AG04450 (cell line): ENCODE data around the gene IL17D. TPM values are rescaled to one million over a fixed set of nuclear protein-coding genes. Genes with fewer than 3 reads are reported as not detected.

ENCODE experiments used
- CTCF ChIA-PET: fragments of 300-600, 350-600 bp; formaldehyde crosslinking; extraction: SDS; loops from one replicate; lab custom pipeline; 2022; ENCODE audit warnings: antibody characterized with exemption, inconsistent platforms; lab: Charles Lee
- POLR2A ChIA-PET: fragments of 350-600 bp; formaldehyde crosslinking; extraction: SDS; loops from one replicate; lab custom pipeline; 2021; ENCODE audit warnings: antibody characterized with exemption, inconsistent platforms; lab: Yijun Ruan, JAX
- DNase-seq: peaks from one replicate; pipeline ENCODE4 v3.0.0-alpha.2; 2011; ENCODE audit warnings: low read depth, low spot score
- H3K27ac ChIP-seq: one replicate; pipeline ENCODE4 v1.5.1; 2012; ENCODE audit warnings: low read depth, low read length, control low read depth
- H3K27me3 ChIP-seq: one replicate; pipeline ENCODE4 v1.6.0; 2012; ENCODE audit warnings: low read length; ENCODE audit not compliant: control insufficient read depth, insufficient read depth
- H3K4me3 ChIP-seq: 2 replicates; pipeline ENCODE4 v1.5.1; 2011; ENCODE audit warnings: mild to moderate bottlenecking, low read depth, low read length, control low read depth
- H3K9me3 ChIP-seq: 2 replicates; pipeline ENCODE4 v1.5.1; 2012; ENCODE audit warnings: low read length; ENCODE audit not compliant: control insufficient read depth, insufficient read depth
- CTCF ChIP-seq: IDR thresholded peaks from 2 replicates; pipeline ENCODE4 v1.5.1; 2011; ENCODE audit warnings: low read depth, low read length, control low read depth, inconsistent platforms
- polyA plus RNA-seq: library from polyadenylated mRNA; depleted of rRNA; stranded (reverse); fragments of >200 nt; gene quantifications from 2 replicates; pipeline ENCODE4 v1.2.3, GENCODE V29; 2011

IL17D gene
- polyA plus RNA-seq, 1 experiment, result 3.2 TPM

- H3K4me3 ChIP-seq, result no peak overlapping the region
- CTCF ChIA-PET, result interaction anchor here (1.2 to 1.3 kb wide), 2 partner anchors 21 to 22 kb away, joined by 3 read pairs; partner anchors contain the start of gene IL17D
- no peak for TF ChIP-seq CTCF
These were observed 21.4 kb upstream of the IL17D start for GRCh38 chr13:20682061-20682460.

GRCh38 chr13:20684041-20684440 lies 19.5 kb upstream of the IL17D start:
- ChIA-PET POLR2A (no interaction called here), CTCF (no interaction called here)
- Histone ChIP-seq H3K27ac (no peak overlapping the region), H3K27me3 (no peaks in the 10 kb centered on the region), H3K9me3 (no peaks in the 10 kb centered on the region; the same call in 1 of the 2 replicates), H3K4me3 (no peak overlapping the region)
- TF ChIP-seq CTCF, result no peak
- DNase-seq, result no peak

More at GRCh38 chr13:20682061-20682460, 21.4 kb upstream of the IL17D start:
- H3K27ac ChIP-seq, result no peak overlapping the region
- H3K27me3 ChIP-seq, result no peaks in the 10 kb centered on the region
- no peaks in the 10 kb centered on the region; the same call in 1 of the 2 replicates for H3K9me3 ChIP-seq
- POLR2A ChIA-PET, result no interaction called here
- DNase-seq, result no peak

- TF ChIP-seq CTCF, result no peak
- ChIA-PET POLR2A (no interaction called here), CTCF (no interaction called here)
- no peak for DNase-seq
- no peak overlapping the region for H3K27ac ChIP-seq
- H3K9me3 ChIP-seq, result no peaks in the 10 kb centered on the region; the same call in 1 of the 2 replicates
- H3K4me3 ChIP-seq, result no peak overlapping the region
- no peaks in the 10 kb centered on the region for H3K27me3 ChIP-seq
These were observed 19.0 kb upstream of the IL17D start for GRCh38 chr13:20684546-20684945.

GRCh38 chr13:20685092-20685491 lies 18.4 kb upstream of the IL17D start:
- Histone ChIP-seq H3K27me3 (no peaks in the 10 kb centered on the region), H3K27ac (no peak overlapping the region), H3K4me3 (no peak overlapping the region), H3K9me3 (no peaks in the 10 kb centered on the region; the same call in 1 of the 2 replicates)
- POLR2A ChIA-PET, result no interaction called here
- CTCF ChIA-PET, result no interaction called here
- TF ChIP-seq CTCF, result no peak
- no peak for DNase-seq

- DNase-seq, result no peak
- Histone ChIP-seq H3K4me3 (no peak overlapping the region), H3K9me3 (no peaks in the 10 kb centered on the region; the same call in 1 of the 2 replicates), H3K27me3 (no peaks in the 10 kb centered on the region), H3K27ac (no peak overlapping the region)
- TF ChIP-seq CTCF, result no peak
- ChIA-PET CTCF (interaction anchor here (0.6 kb wide), 1 partner anchor 18 kb away, joined by 3 read pairs; no protein-coding TSS in a partner anchor), POLR2A (interaction anchor here (0.6 kb wide), 2 partner anchors 25 to 272 kb away, joined by 3 read pairs; no protein-coding TSS in a partner anchor)
These were observed 17.3 kb upstream of the IL17D start for GRCh38 chr13:20686167-20686566.
